HG02588 (cell line): ENCODE measurements around the gene SEC24C.
"Not testable (repeated sequence)": the region's sequence is repeated elsewhere in the genome, so short reads cannot be mapped to it uniquely, and the experiment has no call there.

Source experiments
- ATAC-seq: cut with Tn5 transposase; IDR thresholded peaks from one replicate; pipeline ENCODE4 v1.9.1; 2021; ENCODE audit warnings: mild to moderate bottlenecking, moderate library complexity; ENCODE audit not compliant: unreplicated experiment

SEC24C gene

DNA sequence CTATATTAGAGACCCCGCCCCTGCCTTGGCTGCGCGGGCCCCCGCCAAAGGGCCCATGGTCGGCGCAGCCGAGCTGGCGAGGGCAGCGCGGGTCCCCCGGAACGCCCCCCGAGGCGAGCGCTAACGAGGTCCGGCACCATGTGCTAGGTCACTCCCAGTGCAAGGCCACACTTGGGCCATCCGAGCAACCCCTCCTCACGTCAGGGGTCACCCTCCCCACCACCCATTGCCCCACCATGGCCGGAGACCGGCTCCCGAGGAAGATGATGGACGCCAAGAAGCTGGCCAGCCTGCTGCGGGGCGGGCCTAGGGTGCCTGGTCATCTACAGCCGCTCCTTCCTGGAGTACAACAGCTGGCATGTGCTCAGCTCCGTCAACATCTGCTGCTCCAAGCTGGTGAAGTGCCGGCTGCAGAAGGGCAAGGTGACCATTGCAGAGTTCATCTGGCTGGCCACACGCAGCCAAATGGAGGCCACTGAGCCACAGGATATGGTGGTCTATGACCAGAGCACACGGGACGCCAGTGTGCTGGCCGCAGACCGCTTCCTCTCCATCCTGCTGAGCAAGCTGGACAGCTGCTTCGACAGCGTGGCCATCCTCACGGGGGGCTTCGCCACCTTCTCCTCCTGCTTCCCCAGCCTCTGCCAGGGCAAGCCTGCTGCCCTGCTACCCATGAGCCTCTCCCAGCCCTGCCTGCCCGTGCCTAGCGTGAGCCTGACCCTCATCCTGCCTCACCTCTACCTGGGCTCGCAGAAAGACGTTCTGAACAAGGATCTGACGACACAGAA lies 12.4 kb upstream of the SEC24C start:
- ATAC-seq = no peak

DNA sequence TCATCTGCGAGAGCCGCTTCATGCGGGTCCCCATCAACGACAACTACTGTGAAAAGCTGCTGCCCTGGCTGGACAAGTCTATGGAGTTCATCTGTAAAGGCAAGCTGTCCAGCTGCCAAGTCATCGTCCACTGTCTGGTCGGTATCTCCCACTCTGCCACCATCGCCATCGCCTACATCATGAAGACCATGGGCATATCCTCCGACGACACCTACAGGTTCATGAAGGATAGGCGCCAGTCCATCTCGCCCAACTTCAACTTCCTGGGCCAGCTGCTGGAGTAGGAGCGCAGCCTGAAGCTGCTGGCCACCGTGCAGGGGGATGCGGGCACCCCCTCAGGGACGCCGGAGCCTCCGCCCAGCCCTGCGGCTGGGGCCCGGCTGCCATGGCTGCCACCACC lies 11.7 kb upstream of the SEC24C start:
- ATAC-seq = no peak

DNA sequence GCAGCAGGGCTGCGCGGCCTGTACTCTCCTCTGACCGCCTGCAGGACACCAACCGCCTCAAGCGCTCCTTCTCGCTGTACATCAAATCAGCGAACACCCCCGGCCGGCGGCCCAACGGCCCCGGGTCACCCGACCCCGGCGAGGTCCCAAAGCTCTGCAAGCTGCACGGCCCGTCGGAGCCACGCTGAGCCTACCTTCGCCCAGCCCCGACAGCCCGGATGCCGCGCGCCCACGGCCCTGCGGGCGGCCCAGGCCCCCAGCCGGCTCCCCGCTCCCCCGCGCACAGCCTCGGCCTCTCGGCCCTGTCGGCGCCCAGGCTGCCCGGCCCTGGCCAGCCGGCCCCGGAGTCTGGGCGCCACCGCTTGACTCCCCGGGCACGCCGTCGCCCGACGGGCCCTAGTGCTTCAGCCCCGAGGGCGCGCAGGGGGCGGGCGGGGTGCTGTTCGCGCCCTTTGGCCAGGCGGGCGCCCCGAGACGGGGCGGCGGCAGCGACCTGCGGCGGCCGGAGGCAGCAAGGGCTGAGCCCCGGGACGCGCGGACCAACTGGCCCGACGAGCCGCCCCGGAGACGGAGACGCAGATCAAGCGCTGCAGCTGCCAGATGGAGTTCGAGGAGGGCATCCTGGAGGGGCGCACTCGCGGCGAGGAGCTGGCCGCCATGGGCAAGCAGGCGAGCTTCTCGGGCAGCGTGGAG lies 11.1 kb upstream of the SEC24C start:
- no peak for ATAC-seq

DNA sequence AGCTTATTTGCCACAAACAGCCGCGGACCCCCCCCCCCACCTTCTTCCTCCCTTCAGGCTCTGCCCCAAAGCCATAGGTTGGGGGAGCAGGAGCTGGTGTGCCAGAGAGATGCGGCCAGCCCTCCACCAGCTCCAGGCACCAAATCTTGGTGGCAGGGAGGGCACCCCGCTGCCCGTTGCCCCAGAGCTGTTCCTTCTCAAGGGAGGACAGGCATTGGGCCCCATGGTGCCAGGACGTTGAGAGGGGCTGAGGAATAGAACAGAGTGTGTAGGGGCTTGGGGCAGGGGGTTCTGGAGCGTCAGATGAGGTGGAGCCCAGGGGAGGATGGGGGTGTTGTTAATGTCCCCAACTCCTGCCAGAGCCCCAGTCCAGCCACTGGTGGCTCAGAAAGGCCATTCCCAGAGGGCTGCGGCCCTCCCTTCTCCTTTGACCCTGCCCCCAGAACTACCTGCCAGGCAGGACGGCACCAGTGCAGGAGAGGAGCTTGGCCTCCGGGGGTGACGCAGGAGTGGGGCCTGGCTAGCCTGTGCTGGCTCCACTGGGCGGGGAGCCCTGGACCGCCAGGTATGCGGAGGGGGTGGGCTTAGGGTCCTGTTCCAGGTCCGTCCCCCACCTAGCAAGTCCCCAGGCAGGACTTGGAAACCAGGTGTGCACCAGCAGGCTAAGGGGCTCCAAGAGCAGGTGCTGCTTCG lies 10.0 kb upstream of the SEC24C start:
- ATAC-seq = no peak

DNA sequence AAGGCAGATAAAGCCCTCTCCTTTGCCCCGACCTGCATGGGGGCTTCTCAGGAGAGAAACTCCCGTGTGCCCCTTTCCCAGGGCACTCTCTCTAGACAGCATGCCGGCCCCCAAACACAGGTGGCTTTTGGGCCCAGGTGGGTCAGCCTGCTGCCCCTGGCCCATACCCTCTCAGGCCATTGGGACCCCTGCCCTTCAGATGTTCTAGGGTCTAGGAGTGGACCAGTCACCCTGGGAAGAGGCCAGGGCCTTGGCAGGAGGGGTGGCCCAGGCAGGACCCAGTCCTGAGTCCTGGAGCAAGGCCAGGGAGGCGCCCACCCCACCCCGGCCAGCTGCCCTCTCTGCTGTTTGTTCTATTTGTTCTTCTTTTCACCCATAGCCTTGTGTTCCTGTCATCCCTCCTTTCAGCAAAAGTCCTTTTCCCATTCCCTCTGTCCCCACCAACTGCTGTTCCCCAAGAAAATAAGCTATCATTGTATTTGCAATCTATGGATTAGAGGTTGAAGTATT lies 9.3 kb upstream of the SEC24C start:
- no peak for ATAC-seq

DNA sequence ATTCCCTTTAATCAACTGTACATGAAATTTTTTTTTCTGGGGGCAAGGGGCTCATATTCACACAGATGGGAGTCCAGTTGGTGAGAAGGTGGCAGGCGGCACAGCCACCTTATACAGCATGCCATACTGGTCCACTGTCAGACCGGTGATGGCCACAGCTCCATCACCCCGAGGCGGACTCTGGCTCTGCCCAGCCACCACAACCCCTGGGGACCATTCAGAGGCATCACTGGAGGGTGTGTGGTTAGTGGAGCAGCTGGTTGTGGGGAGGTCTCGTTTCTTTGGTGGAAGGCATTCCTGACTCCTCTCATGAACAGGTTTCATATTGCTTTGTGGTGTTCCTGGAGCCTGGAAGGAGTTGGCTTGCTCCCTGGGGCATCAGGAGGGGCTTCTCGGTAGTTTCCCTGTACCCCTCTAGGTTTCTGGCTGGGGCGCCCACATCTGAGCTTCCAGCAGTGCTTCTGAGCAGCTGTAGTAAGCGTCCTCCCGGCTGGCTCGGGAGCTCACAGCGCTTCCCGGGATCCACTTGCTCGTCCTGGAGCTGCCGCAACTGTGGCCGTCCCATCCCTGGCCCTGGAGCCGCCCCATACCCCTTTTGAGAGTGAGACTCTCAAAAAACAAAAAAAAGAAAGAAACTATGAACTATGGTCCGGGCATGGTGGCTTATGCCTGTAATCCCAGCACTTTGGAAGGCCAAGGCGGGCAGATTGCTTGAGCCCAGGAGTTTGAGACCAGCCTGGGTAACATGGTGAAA lies 3.5 kb upstream of the SEC24C start:
- ATAC-seq = not testable (repeated sequence)

DNA sequence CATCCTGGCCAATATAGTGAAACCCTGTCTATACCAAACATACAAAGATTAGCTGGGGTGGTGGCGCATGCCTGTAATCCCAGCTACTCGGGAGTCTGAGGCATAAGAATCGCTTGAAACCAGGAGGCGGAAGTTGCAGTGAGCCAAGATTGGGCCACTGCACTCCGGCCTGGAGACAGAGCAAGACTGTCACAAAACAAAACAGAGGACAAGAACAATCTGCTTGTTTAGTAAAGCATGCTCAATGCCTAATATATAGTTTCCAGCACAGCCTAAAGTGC lies 1.8 kb upstream of the SEC24C start:
- no peak for ATAC-seq

DNA sequence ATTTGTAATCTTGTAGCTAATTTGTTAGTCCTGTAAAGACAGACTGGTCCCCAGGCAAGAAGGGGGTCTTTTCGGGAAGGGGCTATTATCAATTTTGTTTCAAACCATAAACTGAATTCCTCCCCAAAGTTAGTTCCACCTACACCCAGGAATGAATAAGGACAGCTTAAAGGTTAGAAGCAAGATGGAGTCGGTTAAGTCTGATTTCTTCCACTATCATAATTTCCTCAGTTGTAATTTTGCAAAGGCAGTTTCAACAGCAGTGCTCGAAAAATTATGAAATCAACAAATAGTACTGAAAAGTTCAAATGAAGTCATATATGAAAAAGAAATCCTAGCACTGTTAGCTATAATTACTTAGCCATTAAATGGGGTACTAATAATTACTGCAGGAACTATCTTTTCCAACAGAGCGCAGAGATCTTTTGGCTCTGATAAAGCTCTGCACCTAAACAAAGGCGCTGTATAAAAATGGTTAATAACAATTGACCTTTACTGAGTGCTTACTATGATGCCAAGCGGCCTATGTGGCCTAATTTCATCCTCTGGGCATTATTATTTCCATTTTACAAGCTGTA lies 756 bp upstream of the SEC24C start:
- ATAC-seq = no peak

DNA sequence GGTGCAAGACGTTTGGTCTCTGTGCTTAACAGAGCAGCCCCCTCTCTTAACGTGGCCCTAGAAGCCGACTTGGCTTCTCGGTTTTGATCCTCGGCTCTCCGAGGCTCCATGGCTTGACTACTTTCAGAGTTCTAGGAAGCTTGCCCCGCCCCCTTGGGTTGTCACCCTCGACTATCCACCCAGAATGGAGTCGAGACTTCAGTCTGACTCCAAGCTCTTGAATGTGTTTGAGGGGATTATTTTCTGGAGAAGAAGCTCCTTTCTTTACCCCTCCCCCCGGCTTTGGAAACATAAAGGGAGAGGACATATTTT lies 448 bp downstream of the SEC24C start:
- peak; percentile 32 for ATAC-seq

DNA sequence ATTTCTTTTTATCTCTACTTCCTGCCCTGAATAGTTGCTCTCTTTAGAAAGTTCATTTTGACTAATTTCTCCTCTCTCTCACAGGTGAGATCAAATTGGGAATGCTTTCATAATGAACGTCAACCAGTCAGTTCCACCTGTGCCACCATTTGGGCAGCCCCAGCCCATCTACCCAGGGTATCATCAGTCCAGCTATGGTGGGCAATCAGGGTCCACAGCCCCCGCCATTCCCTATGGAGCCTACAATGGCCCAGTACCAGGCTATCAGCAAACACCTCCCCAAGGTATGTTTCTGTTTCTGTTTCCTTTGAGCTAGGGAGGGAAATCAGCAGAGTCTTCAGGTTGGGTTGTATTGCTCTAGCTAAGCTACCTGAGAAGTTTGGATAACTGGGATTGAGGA lies 2.5 kb downstream of the SEC24C start:
- ATAC-seq = no peak

DNA sequence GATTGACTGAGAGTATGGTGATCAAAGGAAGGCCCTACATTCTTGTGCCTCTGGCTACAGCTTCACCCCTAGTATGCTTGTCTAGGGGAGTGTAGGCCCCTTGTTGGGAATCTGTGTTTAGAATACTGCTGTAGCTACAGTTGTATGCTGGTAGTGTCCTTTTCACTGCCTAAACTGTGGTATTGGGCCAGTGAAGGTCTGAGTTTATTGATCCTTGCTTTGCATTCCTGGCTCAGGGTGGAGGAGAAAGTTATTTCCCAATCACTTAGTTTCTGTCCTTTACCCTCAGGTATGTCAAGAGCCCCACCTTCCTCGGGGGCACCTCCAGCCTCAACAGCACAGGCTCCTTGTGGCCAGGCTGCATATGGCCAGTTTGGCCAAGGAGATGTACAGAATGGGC lies 6.6 kb downstream of the SEC24C start:
- no peak for ATAC-seq

DNA sequence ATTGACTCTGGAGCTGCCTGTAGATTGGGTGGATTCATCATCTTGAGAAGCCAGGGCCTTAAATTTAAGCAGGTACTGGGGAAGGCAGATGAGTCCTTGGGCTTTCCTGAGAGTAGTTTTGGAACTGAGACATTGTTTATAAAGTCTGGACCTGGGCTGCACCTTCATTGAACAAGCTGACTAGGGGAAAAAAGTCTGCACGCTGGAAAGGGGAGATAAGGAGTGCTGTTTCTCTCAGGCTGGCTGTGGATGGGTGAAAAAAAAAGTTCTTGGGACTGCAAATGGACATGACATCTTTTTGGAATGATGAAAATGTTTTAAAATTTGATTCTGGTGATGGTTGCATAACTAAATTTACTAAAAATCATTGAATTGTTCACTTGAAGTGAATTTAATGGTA lies 12.0 kb downstream of the SEC24C start:
- ATAC-seq = no peak

DNA sequence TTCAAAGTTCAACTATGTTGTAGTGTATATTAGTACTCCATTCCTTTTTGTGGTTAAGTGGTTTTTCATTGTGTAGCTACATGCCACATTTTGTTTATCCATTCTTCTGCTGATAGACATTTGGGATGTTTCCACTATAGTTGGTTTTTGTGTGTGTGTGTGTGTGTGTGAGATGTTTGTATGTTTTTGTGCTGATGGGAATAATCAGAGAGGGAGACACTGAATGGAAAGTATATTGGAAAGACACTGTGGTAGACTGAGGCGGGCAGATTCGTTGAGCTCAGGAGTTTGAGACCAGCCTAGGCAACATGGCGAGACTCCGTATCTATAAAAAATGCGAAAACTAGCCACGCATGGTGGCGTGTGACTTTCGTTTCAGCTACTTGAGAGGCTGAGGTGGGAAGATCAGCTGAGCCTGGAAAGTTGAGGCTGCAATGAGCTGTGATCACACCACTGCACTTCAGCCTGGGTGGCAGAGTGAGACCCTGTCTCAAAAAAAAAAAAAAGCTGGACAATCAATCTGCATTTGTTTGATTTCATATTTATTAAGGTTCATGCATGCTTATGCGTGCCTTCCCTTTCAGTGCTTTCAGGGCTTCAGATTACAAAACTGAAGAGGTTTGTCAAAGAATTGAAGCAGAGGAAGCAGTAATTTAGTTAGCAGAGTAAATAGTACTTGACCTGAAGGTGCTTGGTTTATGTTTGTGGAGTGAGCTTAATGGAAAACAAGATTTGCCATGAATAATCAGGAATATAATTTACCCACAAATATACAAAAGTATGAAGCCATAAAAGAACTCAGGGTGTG lies 14.7 kb downstream of the SEC24C start:
- ATAC-seq = no peak

DNA sequence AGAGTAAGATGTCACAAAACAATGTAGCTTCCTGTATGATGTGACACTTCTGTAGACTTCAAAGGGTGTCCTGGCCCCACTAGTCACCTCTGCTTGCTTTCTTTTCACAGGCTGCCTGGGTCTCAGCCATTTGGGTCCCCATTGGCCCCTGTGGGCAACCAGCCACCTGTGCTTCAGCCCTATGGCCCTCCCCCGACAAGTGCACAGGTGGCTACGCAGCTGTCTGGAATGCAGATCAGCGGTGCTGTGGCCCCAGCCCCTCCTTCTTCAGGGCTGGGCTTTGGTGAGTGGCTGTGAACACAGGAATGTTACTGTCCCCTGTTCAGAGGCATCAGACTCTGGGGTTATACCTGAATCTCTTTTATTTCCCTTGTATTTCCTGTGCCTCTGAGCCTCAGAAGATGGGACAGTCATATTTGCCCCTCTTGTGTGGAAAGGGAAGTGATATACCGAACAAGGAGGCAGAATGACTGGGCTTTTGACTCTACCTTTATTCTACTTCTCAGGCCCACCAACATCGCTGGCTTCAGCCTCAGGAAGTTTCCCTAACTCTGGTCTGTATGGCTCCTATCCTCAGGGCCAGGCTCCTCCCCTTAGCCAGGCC lies 15.4 kb downstream of the SEC24C start:
- ATAC-seq = no peak

DNA sequence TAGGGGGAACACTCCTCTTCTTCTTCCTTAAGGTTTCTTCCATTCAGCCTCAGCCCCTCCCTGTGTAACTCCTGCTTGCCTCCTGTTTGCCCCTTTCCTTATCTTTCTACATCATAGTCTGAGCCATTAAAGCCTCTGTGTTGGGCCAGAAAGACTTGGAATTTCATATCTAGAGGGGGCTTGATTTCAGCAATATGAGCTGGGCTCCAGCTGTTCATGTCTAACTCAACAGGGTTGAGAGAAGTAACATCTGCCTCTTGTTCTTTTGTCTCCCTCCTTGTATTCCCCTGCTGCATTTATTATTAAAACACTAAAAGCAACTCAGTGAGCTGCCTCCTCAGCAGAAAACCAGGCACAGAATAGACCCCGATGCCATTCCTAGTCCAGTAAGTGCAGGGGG lies 17.6 kb downstream of the SEC24C start:
- ATAC-seq = no peak

DNA sequence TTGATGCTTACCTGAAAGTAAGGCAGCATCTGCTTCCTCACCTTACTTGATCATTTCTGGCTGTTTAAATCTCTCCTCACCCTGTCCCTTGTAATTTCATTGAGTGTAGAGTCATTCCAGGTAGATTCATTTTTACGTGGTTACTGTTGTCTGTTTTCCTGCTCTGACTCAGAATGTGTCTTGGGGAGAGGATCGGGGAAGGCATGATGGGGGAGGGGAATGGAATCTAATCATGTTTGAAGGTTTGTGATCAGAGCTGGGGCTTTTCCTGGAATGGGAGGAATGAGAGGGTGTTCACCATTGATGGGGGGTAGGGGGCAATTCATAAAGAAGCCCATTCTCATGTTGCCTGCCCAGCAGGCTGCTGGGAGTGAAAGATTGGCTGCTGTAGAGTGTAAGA lies 18.7 kb downstream of the SEC24C start:
- no peak for ATAC-seq

DNA sequence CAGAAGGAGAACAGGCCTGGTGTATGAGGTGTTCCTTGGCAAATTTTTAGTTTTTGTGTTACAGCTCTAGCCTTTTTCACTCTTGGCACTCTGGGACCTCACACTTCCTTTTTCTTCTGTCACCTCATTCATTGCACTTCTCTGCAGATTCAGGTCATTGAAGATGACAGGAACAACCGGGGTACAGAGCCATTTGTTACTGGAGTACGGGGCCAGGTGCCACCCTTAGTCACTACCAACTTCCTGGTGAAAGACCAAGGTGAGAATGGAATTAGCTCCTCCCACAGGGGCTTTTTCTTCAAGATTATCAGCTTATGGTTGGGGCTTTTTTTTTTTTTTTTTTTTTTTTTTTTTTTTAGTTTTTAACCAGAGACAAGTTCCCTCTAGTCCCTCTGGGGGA lies 19.2 kb downstream of the SEC24C start:
- ATAC-seq = no peak

DNA sequence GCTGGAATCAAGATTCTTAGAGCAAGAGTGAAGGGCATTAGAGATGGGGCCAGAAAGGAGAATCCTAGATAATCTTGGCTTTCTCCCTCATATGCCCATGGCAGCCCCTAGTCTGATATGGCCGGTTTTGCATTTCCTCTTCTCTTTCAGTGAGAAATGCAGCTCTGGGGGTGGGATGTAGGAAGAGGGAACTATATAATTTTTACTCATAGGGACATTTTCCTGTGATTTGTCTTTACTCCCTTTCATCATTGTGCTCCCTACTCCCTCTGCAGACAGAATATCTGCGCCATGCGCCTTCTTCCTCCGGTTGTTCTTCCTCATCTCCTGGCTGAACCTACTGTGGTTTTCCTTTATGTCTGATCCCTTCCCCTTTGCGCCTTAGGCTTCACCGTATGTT lies 20.9 kb downstream of the SEC24C start:
- ATAC-seq = no peak

DNA sequence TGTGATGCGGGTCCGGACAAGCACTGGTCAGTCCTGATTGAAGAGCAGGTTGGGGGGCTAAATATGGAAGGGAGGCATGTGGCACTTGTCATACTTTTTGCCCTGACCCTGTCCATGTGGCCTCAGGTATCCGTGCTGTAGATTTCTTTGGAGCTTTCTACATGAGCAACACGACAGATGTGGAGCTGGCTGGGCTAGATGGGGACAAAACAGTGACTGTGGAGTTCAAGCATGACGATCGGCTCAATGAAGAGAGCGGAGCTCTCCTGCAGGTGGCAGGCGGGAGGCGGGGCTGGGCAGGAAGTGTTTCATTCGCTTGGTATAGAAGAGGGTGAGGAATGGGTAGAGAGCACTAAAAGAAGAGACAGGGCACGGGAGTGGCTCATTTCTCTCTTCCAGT lies 24.7 kb downstream of the SEC24C start:
- no peak for ATAC-seq

DNA sequence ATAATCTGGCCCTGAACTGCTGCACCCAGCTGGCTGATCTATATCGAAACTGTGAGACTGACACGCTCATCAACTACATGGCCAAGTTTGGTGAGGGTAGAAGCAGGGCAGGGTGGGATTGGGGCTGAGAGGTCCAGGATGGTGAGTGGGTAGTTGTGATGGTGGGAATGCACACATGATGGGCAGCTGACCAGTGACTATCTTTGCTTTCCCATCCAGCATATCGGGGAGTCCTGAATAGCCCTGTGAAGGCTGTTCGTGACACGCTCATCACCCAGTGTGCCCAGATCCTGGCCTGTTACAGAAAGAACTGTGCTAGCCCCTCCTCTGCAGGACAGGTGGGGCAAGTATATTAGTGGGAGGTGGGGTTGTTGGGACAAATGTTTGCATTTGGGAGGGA lies 25.2 kb downstream of the SEC24C start:
- ATAC-seq = no peak
